ENCODE results near the gene DIP2C.
"Not testable (repeated sequence)": the region's sequence is repeated elsewhere in the genome, so short reads cannot be mapped to it uniquely, and the experiment has no call there.

DIP2C gene

DNA sequence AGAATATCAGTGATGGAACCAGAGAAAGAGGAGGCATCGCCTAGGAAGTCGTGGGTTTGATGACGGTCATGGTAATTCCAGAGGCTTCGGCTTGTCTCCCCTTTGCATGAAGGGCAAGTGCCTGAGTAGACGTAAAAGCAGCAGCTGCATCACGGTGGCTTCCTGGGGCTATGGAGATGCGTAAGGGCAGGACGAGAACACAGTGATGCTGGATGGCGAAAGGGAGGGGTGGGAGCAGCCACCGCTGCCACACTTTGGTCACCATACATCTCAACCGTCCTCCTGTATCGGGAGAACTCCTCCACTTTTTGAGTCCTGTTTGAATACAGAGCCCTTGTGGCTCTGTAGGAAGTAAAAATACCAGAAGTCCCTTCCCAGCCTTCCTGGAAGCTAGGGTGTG, 371.5 kb downstream of the DIP2C start:
- no peak for DNase-seq (ENCODE audit: low read depth in 4 of 4, low spot score in 1 of 4)

DNA sequence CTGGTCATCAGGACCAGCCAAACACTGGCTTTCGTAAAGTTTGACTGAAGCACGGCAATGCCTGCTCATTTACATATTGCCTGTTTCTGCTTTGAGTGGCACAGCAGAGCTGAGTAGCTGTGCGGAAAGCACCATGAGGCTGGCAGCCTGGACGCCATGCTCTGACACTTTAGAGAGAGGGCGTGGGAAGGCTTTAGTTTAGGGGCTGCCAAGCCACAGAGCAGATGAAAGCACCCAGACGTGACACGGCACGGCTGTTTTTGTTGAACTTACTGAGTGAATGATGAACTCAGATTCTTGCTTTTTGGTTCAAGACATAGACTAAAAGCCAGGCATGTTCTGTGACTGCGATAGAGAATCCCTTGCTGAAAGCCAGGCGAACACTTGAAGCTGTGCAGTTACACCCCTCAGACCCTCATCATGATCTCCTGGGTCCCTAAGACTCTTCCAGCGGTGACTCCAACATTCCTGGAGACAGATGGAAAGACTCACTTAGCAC, 372.1 kb downstream of the DIP2C start:
- no peak for DNase-seq (ENCODE audit: low read depth in 4 of 4, low spot score in 1 of 4)

GRCh38 chr10:316390-316789, 373.1 kb downstream of the DIP2C start:
- DNase-seq (ENCODE audit: low read depth in 4 of 4, low spot score in 1 of 4), result no peak

GRCh38 chr10:314871-315270, 374.6 kb downstream of the DIP2C start:
- DNase-seq (ENCODE audit: low read depth in 4 of 4, low spot score in 1 of 4), result no peak

- DNase-seq (ENCODE audit: low read depth in 4 of 4, low spot score in 1 of 4), result no peak
These were observed 375.1 kb downstream of the DIP2C start for GRCh38 chr10:314381-314780.

- no peak for DNase-seq (ENCODE audit: low read depth in 4 of 4, low spot score in 1 of 4)
These were observed 377.4 kb downstream of the DIP2C start for GRCh38 chr10:311901-312665.

- no peak for DNase-seq (ENCODE audit: low read depth in 4 of 4, low spot score in 1 of 4)
These were observed 378.4 kb downstream of the DIP2C start for GRCh38 chr10:310976-311639.

DNA sequence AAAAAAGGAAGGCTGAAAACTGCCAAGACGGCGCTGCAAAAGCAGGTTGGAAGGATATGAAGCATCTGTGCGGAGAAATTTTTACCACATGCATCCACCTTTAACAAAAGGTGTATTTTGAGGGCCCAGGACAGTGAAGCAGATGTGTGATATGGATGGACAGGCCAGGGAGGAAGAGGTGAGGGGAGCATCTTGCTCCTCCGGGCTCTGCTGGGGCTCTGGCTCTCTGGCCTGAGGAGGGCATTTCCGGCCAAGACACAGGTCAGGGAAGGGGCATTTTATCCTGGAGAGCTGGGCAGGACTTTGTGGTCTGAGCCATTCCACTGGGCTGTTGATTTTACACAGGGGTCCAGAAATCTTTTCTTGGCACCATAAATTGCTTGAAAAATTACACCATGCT, 379.1 kb downstream of the DIP2C start:
- DNase-seq (ENCODE audit: low read depth in 4 of 4, low spot score in 1 of 4), result no peak

- DNase-seq (ENCODE audit: low read depth in 4 of 4, low spot score in 1 of 4), result no peak
These were observed 380.8 kb downstream of the DIP2C start for GRCh38 chr10:308572-309085.

- no peak for DNase-seq (ENCODE audit: low read depth in 4 of 4, low spot score in 1 of 4)
These were observed 381.4 kb downstream of the DIP2C start for GRCh38 chr10:308101-308500.

- no peak for DNase-seq (ENCODE audit: low read depth in 4 of 4, low spot score in 1 of 4)
These were observed 381.8 kb downstream of the DIP2C start for GRCh38 chr10:307659-308058.

GRCh38 chr10:306675-307185, 382.7 kb downstream of the DIP2C start:
- no peak for DNase-seq (ENCODE audit: low read depth in 4 of 4, low spot score in 1 of 4)

DNA sequence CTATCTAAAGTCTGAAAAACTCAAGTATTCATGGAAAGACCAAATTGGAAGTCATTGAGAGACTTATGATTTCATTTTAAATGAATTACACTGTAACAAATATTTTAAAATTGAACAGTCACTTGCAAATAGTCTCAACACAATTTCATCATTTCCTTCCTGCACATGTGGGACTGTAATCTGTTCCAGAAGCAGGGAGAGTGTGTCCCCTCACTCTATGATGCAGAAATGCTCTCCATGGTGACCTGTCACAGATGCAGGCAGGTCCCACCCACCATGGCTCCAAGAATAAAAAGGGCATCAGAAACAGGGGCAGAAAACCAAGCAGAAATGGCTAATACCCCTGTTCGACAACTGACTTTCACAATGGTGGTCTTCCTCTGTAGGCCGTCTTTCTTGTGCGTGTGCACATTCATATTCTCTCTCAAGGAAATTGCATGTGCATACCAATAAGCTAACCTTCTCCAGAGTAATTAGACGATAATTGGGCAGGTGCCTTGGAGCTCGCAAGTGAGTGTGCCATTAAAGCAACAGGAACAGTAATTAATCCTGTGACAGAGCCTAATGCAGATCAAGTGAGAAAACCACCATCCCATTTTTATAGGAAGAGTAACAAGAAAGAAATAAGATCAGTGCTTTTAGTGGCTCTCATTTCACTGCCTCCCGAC, 383.3 kb downstream of the DIP2C start:
- DNase-seq (ENCODE audit: low read depth in 4 of 4, low spot score in 1 of 4), result no peak

DNA sequence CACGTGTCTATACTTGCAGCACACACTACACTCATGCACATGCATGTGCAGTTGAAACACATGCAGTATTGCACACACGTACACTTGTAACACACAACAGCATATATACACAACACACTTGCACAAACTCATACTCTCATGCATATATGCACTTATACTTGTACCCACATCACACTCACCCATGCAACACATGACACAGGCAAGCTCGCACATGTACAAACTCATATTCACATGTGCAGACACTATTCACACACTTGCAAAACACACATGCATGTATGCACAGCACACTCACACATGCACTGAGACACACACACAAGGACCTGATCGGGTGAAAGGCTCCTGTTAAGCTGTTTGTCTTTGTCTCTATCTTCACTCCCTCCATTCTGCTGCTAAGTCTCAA, 384.4 kb downstream of the DIP2C start:
- no peak for DNase-seq (ENCODE audit: low read depth in 4 of 4, low spot score in 1 of 4)

- DNase-seq (ENCODE audit: low read depth in 4 of 4, low spot score in 1 of 4), result no peak
These were observed 387.9 kb downstream of the DIP2C start for GRCh38 chr10:301536-301935.

- DNase-seq (ENCODE audit: low read depth in 4 of 4, low spot score in 1 of 4), result not testable (repeated sequence)
These were observed 388.9 kb downstream of the DIP2C start for GRCh38 chr10:300580-300979.

- DNase-seq (ENCODE audit: low read depth in 4 of 4, low spot score in 1 of 4), result no peak
These were observed 389.5 kb downstream of the DIP2C start for GRCh38 chr10:299969-300368.

DNA sequence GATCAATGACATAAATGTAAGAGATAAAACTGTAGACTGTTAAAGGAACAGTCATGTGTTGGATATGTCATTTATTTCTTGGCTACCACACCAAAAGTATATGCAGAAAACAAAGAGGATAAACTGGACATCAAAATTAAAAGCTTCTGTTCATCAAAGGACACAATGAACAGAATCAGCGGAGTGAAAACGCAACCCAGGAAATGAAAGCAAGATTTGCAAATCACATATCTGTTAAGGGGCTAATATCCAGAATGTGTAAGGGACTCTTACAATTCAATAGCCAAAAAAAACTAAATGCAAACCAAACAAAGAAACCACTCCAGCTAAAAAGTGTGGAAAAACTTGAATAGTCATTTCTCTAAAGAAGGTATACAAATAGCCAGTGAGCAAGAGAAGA, 390.0 kb downstream of the DIP2C start:
- no peak for DNase-seq (ENCODE audit: low read depth in 4 of 4, low spot score in 1 of 4)

DNA sequence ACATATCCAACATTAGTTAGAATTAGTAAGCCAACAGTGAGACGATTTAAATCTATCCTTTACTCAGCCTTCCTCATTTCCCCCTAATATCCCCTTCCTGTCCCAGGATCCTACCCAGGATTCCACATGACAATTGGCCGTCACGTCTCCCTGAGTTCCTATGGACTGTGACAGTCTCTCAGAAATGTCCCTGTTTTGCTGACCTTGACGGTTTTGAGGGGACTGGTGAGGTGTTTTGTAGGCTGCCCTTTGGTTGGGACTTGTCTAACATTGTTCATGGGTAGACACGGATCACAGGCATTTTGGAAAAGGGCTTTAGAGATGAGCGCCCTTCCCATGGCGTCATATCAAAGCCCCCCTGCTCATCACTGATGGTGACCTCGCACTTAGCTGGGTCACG, 391.4 kb downstream of the DIP2C start:
- no peak for DNase-seq (ENCODE audit: low read depth in 4 of 4, low spot score in 1 of 4)

GRCh38 chr10:297567-297966, 391.9 kb downstream of the DIP2C start:
- DNase-seq (ENCODE audit: low read depth in 4 of 4, low spot score in 1 of 4), result no peak

- DNase-seq (ENCODE audit: low read depth in 4 of 4, low spot score in 1 of 4), result no peak
These were observed 395.8 kb downstream of the DIP2C start for GRCh38 chr10:293636-294035.
